Tibial artery (tissue), 4 donors: Measurements from ENCODE around the gene GALNT17.

Experiments used
- DNase-seq, 2 donors: peaks; one replicate each; pipeline ENCODE4 v3.0.0-alpha.2; 2019
- H3K27ac ChIP-seq, 2 donors: fragments of 200-600 bp; sonication (generic) in 1 of 2; 1 replicate in 1 of 2; 2 replicates in 1 of 2; pipeline ENCODE4 v1.5.1; 2018 to 2019; ENCODE audit warnings: mild to moderate bottlenecking in 1 of 2
- H3K27me3 ChIP-seq, 2 donors: fragments of 200-600 bp; sonication (generic) in 1 of 2; one replicate each; pipeline versions ENCODE4 v1.5.1 to v1.6.0; 2016 to 2019
- H3K36me3 ChIP-seq, 3 donors: fragments of 200-600 bp; sonication (generic) in 2 of 3; one replicate each; pipeline ENCODE4 v1.5.1; 2016 to 2019; ENCODE audit warnings: mild to moderate bottlenecking in 2 of 3
- H3K4me1 ChIP-seq, 4 donors: fragments of 200-600 bp; sonication (generic) in 2 of 4; 1 replicate in 3 of 4; 2 replicates in 1 of 4; pipeline ENCODE4 v1.5.1; 2016 to 2019
- H3K4me3 ChIP-seq, 2 donors: fragments of 200-600 bp; sonication (generic) in 1 of 2; 1 replicate in 1 of 2; 2 replicates in 1 of 2; pipeline ENCODE4 v1.5.1; 2018 to 2019; ENCODE audit warnings: mild to moderate bottlenecking in 2 of 2
- H3K9me3 ChIP-seq, 3 donors: fragments of 200-600 bp; sonication (generic) in 1 of 3; one replicate each; pipeline ENCODE4 v1.5.1; 2016 to 2019
- CTCF ChIP-seq, 2 experiments: fragments of 200-600 bp in 1 of 2; fragments of 450-650 bp in 1 of 2; IDR thresholded peaks; one replicate each; pipeline ENCODE4 v1.5.1; 2017 to 2019; ENCODE audit warnings: antibody characterized with exemption in 2 of 2, mild to moderate bottlenecking in 1 of 2, moderate library complexity in 1 of 2
- intact Hi-C: fragments of 100-400 bp; cut with DNase I; formaldehyde crosslinking; loops from one replicate; pipeline ENCODE4 v1.15.0; 2023; ENCODE audit warnings: low total_unique reads

Gene GALNT17

GRCh38 chr7:71504697-71505441, 372.9 kb downstream of the GALNT17 start:
- TF ChIP-seq CTCF (IDR thresholded peaks at IDR 0.05): no peak

GRCh38 chr7:71506822-71507221, 374.9 kb downstream of the GALNT17 start:
- H3K4me3 ChIP-seq: no peak overlapping the region
- no peaks in the 10 kb centered on the region for H3K9me3 ChIP-seq
- no peak overlapping the region for H3K27ac ChIP-seq
- no peaks in the 10 kb centered on the region for H3K27me3 ChIP-seq
- H3K4me1 ChIP-seq: no peaks in the 10 kb centered on the region
- no peaks in the 10 kb centered on the region for H3K36me3 ChIP-seq
- intact Hi-C loops: no loop called here
- DNase-seq: no peak
- TF ChIP-seq CTCF (IDR thresholded peaks at IDR 0.05): no peak

More at GRCh38 chr7:71504697-71505441, 372.9 kb downstream of the GALNT17 start:
- Histone ChIP-seq H3K4me3 (no peak overlapping the region), H3K36me3 (no peaks in the 10 kb centered on the region), H3K9me3 (no peaks in the 10 kb centered on the region), H3K27me3 (no peaks in the 10 kb centered on the region), H3K4me1 (no peaks in the 10 kb centered on the region), H3K27ac (no peak overlapping the region)
- DNase-seq: no peak
- intact Hi-C loops: no loop called here

- DNase-seq: no peak
- no peak for TF ChIP-seq CTCF (IDR thresholded peaks at IDR 0.05)
- no peaks in the 10 kb centered on the region for H3K9me3 ChIP-seq
- H3K36me3 ChIP-seq: no peaks in the 10 kb centered on the region
- intact Hi-C loops: no loop called here
- no peak overlapping the region for H3K27ac ChIP-seq
- no peaks in the 10 kb centered on the region for H3K27me3 ChIP-seq
- no peak overlapping the region for H3K4me3 ChIP-seq
- H3K4me1 ChIP-seq: no peaks in the 10 kb centered on the region
Observed at GRCh38 chr7:71507680-71508602, 376.0 kb downstream of the GALNT17 start.

GRCh38 chr7:71509381-71509780, 377.4 kb downstream of the GALNT17 start:
- Histone ChIP-seq H3K27me3 (no peaks in the 10 kb centered on the region), H3K27ac (no peak overlapping the region), H3K4me3 (no peak overlapping the region), H3K4me1 (no peaks in the 10 kb centered on the region), H3K36me3 (no peaks in the 10 kb centered on the region), H3K9me3 (peaks cover 0 to 4% (median 0%) of the 10 kb centered on the region in 3 donors)
- intact Hi-C loops: no loop called here
- no peak for DNase-seq
- TF ChIP-seq CTCF (IDR thresholded peaks at IDR 0.05): no peak

GRCh38 chr7:71511361-71511807, 379.4 kb downstream of the GALNT17 start:
- Histone ChIP-seq H3K4me1 (no peaks in the 10 kb centered on the region), H3K4me3 (no peak overlapping the region), H3K27me3 (no peaks in the 10 kb centered on the region), H3K9me3 (peaks cover 0 to 6% (median 0%) of the 10 kb centered on the region in 3 donors), H3K27ac (no peak overlapping the region), H3K36me3 (no peaks in the 10 kb centered on the region)
- intact Hi-C loops: no loop called here
- DNase-seq: no peak
- peak in 1 of 2 experiments; percentile 10 for TF ChIP-seq CTCF (IDR thresholded peaks at IDR 0.05)
